HFF-Myc (cell line): ENCODE measurements around the gene STARD3.
"Not testable (repeated sequence)": the region's sequence is repeated elsewhere in the genome, so short reads cannot be mapped to it uniquely, and the experiment has no call there.

ENCODE experiments used
- DNase-seq: peaks from one replicate; pipeline ENCODE4 v3.0.0-alpha.2; 2011; ENCODE audit warnings: low read depth; ENCODE audit errors: extremely low read depth
- H3K4me3 ChIP-seq: replicated peaks from 2 replicates; pipeline ENCODE4 v1.5.1; 2011; ENCODE audit warnings: low read depth, mild to moderate bottlenecking, control low read depth, low read length
- TF ChIP-seq, protein P1 (sequence below): IDR thresholded peaks from 2 replicates; pipeline ENCODE4 v1.5.1; 2012; ENCODE audit warnings: mild to moderate bottlenecking, low read depth, low read length, control low read depth; ENCODE audit errors: missing control alignments

The STARD3 gene

DNA sequence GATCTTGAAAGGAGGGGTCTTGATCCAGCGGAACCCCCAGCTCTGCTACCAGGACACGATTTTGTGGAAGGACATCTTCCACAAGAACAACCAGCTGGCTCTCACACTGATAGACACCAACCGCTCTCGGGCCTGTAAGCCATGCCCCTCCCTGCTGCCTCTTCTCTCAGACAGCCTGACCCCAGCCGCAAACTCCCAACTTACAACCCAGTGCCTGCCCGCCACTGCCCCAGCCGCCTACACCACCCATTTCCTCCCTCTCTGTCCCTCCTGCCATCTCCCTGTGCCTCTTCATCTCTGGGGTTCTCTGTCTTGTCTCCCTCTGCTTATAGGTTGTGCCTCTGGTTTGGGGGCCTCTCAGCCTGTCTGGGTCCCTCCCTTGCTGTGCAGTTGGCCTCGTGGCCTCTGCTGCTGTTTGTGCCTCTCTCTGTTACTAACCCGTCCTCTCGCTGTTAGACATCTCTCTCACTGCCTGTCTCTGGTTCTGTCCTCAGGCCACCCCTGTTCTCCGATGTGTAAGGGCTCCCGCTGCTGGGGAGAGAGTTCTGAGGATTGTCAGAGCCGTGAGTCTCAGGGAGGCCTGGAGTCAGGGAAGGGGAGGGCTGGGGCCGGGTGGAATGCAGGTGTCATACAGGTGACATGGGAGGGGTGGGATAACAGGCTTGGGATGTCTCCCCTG lies 72.5 kb downstream of the STARD3 start:
- DNase-seq = no peak
- TF ChIP-seq, protein P1, sequence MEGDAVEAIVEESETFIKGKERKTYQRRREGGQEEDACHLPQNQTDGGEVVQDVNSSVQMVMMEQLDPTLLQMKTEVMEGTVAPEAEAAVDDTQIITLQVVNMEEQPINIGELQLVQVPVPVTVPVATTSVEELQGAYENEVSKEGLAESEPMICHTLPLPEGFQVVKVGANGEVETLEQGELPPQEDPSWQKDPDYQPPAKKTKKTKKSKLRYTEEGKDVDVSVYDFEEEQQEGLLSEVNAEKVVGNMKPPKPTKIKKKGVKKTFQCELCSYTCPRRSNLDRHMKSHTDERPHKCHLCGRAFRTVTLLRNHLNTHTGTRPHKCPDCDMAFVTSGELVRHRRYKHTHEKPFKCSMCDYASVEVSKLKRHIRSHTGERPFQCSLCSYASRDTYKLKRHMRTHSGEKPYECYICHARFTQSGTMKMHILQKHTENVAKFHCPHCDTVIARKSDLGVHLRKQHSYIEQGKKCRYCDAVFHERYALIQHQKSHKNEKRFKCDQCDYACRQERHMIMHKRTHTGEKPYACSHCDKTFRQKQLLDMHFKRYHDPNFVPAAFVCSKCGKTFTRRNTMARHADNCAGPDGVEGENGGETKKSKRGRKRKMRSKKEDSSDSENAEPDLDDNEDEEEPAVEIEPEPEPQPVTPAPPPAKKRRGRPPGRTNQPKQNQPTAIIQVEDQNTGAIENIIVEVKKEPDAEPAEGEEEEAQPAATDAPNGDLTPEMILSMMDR = no peak
- H3K4me3 ChIP-seq = no peak overlapping the region

GRCh38 chr17:39709998-39710964 lies 73.3 kb downstream of the STARD3 start:
- no peak for DNase-seq
- no peak overlapping the region for H3K4me3 ChIP-seq
- TF ChIP-seq, protein P1 = no peak

DNA sequence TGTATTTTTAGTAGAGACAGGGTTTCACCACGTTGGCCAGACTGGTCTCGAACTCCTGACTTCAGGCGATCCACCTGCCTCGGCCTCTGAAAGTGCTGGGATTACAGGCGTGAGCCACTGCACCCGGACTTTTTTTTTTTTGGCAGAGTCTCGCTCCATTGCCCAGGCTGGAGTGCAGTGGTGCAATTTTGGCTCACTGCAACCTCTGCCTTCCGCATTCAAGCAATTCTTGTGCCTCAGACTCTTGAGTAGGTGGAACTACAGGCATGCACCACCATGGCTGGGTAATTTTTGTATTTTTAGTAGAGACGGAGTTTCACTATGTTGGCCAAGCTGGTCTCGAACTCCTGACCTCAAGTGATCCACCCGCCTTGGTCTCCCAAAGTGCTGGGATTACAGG lies 74.1 kb downstream of the STARD3 start:
- H3K4me3 ChIP-seq, DNase-seq: not testable (repeated sequence)

- no peak for DNase-seq
- TF ChIP-seq, protein P1 = no peak
- no peak overlapping the region for H3K4me3 ChIP-seq
Measured at GRCh38 chr17:39711851-39712250, 74.9 kb downstream of the STARD3 start.
